GM12801 (cell line): ENCODE measurements around the gene DHDH.

Experiments used
- TF ChIP-seq, protein P1 (sequence below): IDR thresholded peaks from one replicate; pipeline ENCODE4 v1.5.1; 2011; ENCODE audit warnings: control low read depth; ENCODE audit not compliant: insufficient read length; ENCODE audit errors: extremely low read depth

Gene DHDH

GRCh38 chr19:48943081-48943480 is 9.6 kb downstream of the DHDH start:
- TF ChIP-seq, protein P1, sequence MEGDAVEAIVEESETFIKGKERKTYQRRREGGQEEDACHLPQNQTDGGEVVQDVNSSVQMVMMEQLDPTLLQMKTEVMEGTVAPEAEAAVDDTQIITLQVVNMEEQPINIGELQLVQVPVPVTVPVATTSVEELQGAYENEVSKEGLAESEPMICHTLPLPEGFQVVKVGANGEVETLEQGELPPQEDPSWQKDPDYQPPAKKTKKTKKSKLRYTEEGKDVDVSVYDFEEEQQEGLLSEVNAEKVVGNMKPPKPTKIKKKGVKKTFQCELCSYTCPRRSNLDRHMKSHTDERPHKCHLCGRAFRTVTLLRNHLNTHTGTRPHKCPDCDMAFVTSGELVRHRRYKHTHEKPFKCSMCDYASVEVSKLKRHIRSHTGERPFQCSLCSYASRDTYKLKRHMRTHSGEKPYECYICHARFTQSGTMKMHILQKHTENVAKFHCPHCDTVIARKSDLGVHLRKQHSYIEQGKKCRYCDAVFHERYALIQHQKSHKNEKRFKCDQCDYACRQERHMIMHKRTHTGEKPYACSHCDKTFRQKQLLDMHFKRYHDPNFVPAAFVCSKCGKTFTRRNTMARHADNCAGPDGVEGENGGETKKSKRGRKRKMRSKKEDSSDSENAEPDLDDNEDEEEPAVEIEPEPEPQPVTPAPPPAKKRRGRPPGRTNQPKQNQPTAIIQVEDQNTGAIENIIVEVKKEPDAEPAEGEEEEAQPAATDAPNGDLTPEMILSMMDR: no peak

DNA sequence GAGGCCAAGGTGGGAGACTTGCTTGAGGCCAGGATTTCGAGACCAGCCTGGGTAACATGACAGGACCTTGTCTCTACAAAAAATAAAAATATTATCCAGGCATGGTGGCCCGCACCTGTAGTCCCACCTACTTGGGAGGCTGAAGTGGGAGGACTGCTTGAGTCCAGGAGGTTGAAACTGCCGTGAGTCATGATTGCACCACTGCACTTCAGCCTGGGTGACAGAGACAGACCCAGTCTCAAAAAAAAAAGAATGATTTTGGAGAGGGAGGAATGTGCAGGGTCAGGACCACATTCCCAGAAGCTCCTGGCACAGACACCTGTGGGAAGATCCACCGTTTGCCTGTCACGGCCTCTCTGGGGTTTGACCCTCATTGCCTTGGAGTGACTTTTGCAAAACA is 11.9 kb downstream of the DHDH start:
- TF ChIP-seq, protein P1: no peak

GRCh38 chr19:48945817-48946216 is 12.3 kb downstream of the DHDH start:
- TF ChIP-seq, protein P1: no peak

DNA sequence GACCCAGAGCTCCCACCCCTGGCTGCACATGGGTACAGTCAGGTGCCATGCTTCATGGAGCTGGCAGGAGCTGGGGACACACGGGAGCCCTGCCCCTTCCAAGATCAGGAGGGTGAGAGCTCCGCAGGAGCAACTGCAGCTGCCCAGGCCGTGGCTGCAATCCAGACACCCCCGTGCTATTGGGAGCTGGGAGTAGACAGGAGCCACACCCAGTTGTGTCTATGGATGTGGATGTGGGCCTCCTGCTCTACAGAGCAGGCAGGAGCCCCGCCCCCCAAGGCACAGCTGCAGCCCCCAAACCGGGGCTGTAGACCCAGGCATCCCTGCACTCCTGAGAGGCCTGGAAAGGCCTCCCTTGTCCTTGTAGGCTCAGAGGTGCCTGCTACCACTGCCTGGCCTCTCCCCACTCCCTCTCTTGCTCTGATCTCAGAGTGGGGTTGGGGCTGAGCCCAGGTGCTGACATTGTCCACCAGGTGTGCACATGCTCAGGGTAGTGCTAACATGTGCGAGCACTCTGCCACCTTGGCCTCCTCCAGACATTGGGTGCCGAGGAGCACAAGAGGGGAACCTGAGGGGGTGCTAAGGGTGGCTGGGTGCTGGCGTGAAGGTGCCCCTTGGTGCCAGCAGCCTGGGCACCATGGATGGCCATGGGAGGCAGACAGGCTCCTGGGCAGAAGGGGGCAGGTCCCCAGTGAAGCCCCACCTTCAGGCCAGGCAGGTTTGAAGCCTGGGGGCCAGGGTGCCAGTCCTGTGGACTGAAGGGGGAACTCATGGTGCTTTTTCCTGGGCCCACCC is 13.2 kb downstream of the DHDH start:
- TF ChIP-seq, protein P1: no peak

- TF ChIP-seq, protein P1: no peak
Measured at GRCh38 chr19:48947258-48947542, 13.7 kb downstream of the DHDH start.

DNA sequence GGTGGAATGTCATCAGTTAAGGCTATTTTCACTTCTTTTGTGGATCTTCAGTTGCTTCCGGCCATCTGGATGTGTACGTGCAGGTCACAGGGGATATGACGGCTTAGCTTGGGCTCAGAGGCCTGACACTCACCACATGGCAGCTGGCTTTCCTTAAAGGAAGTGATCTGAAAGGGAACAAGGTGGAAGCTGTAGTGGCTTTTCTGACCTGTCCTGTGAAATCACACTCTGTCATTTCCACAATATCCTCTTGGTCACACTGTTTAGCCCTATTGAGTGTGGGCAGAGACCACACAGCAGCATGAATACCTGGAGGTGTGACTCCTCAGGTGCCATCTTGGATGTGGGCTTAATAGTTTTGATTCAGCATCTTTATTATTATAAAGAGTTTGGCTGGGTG is 16.7 kb downstream of the DHDH start:
- TF ChIP-seq, protein P1: no peak

DNA sequence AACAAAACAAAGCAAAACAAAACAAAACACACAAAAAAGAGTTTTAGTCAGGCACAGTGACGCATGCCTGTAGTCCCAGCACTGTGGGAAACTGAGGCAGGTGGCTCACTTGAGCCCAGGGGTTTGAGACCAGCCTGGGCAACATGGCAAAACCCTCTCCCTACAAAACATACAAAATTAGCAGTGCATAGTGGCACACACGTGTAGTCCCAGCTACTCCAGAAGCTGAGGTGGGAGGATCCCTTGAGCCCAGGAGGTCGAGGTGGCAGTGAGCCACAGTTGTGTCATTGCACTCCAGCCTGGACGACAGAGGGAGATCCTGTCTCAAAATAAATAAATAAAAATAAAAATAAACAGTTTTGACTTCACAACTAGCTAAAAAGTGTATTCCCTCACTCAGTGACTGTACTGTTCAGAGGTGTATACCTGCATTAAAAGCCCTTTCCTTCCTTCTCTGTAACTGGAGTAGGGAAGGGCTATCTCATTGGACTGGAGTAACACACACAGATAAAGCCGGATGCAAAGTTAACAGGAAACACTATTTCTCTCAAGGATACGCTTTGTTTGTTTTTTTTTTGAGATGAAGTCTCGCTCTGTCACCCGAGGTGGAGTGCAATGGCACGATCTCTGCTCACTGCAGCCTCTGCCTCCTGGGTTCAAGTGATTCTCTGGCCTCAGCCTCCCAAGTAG is 17.5 kb downstream of the DHDH start:
- TF ChIP-seq, protein P1: no peak
